ENCODE results near the gene EXO1.

Gene EXO1

DNA sequence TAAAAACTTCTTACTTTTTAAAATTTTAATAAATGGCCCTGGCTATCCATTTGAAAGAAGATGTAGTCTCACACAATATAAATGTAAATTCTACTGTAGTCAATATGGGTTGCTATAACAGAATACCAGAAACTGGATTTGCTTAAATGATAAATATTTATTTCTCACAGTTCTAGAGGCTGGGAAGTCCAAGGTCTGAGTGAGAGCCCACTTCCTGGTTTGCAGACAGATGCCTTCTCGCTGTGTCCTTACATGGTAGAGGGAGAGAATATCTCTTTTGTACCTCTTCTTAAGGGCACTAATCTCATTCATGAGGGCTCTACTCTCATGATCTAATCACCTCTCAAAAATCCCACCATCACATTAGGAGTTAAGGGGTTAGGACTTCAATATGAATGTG lies 35.2 kb downstream of the EXO1 start:
- TF ChIP-seq CREB1 (IDR thresholded peaks at IDR 0.05; ENCODE audit: low read depth) (no peak), RAD21 (IDR thresholded peaks at IDR 0.05; ENCODE audit: low read depth) (no peak), EGR1 (IDR thresholded peaks at IDR 0.05) (no peak), NFIC (IDR thresholded peaks at IDR 0.05) (no peak), YY1 (IDR thresholded peaks at IDR 0.05; ENCODE audit: low read depth) (no peak), CEBPB (IDR thresholded peaks at IDR 0.05) (no peak), FOXM1 (IDR thresholded peaks at IDR 0.05; ENCODE audit: borderline replicate concordance, low read depth) (no peak), TCF12 (IDR thresholded peaks at IDR 0.05; ENCODE audit: low read depth) (no peak), TAF1 (IDR thresholded peaks at IDR 0.05; ENCODE audit: low read depth) (no peak), ZBTB7A (IDR thresholded peaks at IDR 0.05; ENCODE audit: low read depth) (no peak), EP300 (IDR thresholded peaks at IDR 0.05; ENCODE audit: borderline replicate concordance) (no peak)
- TF ChIP-seq, protein P1, sequence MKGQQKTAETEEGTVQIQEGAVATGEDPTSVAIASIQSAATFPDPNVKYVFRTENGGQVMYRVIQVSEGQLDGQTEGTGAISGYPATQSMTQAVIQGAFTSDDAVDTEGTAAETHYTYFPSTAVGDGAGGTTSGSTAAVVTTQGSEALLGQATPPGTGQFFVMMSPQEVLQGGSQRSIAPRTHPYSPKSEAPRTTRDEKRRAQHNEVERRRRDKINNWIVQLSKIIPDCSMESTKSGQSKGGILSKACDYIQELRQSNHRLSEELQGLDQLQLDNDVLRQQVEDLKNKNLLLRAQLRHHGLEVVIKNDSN (IDR thresholded peaks at IDR 0.05): no peak
- TF ChIP-seq, protein P2, sequence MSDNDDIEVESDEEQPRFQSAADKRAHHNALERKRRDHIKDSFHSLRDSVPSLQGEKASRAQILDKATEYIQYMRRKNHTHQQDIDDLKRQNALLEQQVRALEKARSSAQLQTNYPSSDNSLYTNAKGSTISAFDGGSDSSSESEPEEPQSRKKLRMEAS (IDR thresholded peaks at IDR 0.05): no peak
- TF ChIP-seq, protein P3, sequence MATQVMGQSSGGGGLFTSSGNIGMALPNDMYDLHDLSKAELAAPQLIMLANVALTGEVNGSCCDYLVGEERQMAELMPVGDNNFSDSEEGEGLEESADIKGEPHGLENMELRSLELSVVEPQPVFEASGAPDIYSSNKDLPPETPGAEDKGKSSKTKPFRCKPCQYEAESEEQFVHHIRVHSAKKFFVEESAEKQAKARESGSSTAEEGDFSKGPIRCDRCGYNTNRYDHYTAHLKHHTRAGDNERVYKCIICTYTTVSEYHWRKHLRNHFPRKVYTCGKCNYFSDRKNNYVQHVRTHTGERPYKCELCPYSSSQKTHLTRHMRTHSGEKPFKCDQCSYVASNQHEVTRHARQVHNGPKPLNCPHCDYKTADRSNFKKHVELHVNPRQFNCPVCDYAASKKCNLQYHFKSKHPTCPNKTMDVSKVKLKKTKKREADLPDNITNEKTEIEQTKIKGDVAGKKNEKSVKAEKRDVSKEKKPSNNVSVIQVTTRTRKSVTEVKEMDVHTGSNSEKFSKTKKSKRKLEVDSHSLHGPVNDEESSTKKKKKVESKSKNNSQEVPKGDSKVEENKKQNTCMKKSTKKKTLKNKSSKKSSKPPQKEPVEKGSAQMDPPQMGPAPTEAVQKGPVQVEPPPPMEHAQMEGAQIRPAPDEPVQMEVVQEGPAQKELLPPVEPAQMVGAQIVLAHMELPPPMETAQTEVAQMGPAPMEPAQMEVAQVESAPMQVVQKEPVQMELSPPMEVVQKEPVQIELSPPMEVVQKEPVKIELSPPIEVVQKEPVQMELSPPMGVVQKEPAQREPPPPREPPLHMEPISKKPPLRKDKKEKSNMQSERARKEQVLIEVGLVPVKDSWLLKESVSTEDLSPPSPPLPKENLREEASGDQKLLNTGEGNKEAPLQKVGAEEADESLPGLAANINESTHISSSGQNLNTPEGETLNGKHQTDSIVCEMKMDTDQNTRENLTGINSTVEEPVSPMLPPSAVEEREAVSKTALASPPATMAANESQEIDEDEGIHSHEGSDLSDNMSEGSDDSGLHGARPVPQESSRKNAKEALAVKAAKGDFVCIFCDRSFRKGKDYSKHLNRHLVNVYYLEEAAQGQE (IDR thresholded peaks at IDR 0.05; ENCODE audit: low read depth): no peak

DNA sequence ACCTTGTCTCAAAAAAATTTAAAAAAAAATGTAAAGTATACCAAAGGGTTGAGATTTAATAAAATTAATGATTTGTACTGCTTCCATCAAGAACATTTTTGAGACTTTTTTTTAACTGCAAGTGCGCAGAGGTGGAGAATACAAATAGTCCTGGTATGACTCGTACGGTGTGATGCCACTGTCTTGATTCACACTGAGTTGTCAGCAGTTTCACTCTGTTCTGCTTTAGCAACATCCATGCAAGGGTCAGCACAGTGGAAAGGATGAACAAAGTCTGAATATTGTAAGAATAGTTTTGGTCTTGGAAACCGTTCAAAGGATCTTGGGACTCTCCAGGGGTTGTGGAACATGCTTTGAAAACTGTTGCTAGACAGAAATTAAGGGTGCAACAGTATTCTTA lies 40.2 kb downstream of the EXO1 start:
- TF ChIP-seq NFIC (IDR thresholded peaks at IDR 0.05): no peak
- no peak for TF ChIP-seq EGR1 (IDR thresholded peaks at IDR 0.05)
- TF ChIP-seq FOXM1 (IDR thresholded peaks at IDR 0.05; ENCODE audit: borderline replicate concordance, low read depth): no peak
- TF ChIP-seq, protein P3 (IDR thresholded peaks at IDR 0.05; ENCODE audit: low read depth): no peak
- TF ChIP-seq, protein P2 (IDR thresholded peaks at IDR 0.05): no peak
- no peak for TF ChIP-seq TCF12 (IDR thresholded peaks at IDR 0.05; ENCODE audit: low read depth)
- no peak for TF ChIP-seq RAD21 (IDR thresholded peaks at IDR 0.05; ENCODE audit: low read depth)

DNA sequence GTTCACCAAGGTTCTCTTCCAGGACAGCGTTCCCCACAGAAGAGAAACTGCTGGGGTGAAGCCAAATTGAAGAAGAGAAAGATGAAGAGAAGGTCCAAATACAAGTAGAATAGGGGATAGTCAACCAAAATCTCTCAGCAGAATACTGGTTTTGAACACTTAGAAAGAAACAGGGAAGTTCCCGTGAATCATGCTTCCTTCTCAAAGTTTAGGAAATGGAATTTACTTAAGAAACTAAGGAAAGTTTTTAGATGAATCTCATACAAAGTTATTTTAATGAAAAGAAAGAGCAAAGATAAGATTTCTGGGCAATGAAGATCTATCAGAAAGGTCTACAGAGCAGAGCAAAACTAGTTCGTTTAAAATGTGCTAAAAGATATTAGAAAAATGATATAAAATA lies 43.3 kb downstream of the EXO1 start:
- TF ChIP-seq TCF12 (IDR thresholded peaks at IDR 0.05; ENCODE audit: low read depth) (no peak), FOXM1 (IDR thresholded peaks at IDR 0.05; ENCODE audit: borderline replicate concordance, low read depth) (no peak), EGR1 (IDR thresholded peaks at IDR 0.05) (no peak), TEAD4 (IDR thresholded peaks at IDR 0.05) (no peak), YY1 (IDR thresholded peaks at IDR 0.05; ENCODE audit: low read depth) (no peak), CEBPB (IDR thresholded peaks at IDR 0.05) (no peak), RAD21 (IDR thresholded peaks at IDR 0.05; ENCODE audit: low read depth) (no peak), TAF1 (IDR thresholded peaks at IDR 0.05; ENCODE audit: low read depth) (no peak), NFIC (IDR thresholded peaks at IDR 0.05) (no peak)
- TF ChIP-seq, protein P3 (IDR thresholded peaks at IDR 0.05; ENCODE audit: low read depth): no peak

DNA sequence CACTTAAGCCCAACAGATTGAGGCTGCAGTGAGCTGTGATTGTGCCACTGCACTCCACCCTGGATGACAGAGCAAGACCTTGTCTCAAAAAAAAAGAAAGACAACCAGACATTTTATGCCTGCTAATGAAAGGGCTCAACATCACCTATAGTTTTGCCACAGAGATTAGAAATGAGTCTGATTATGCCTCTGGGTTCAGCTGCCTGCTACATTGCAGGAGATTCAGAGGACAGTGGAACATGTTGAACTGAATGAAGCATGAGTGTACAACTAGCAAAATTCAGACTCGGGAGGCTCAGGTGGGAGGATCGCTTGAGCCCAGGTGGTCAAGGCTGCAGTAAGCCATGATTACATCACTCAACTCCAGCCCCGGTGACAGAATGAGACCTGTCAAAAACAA lies 46.0 kb downstream of the EXO1 start:
- TF ChIP-seq, protein P3 (IDR thresholded peaks at IDR 0.05; ENCODE audit: low read depth): no peak
- no peak for TF ChIP-seq YY1 (IDR thresholded peaks at IDR 0.05; ENCODE audit: low read depth)
- TF ChIP-seq, protein P1 (IDR thresholded peaks at IDR 0.05): no peak

Data from Ishikawa (cell line).